Dedifferentiated amniotic fluid mesenchymal stem cell (primary cell): ENCODE measurements around the gene SLC22A23.

Experiments used
- DNase-seq: peaks from one replicate; pipeline ENCODE4 v3.0.0-alpha.2; 2016; ENCODE audit errors: extremely low spot score

SLC22A23 gene

DNA sequence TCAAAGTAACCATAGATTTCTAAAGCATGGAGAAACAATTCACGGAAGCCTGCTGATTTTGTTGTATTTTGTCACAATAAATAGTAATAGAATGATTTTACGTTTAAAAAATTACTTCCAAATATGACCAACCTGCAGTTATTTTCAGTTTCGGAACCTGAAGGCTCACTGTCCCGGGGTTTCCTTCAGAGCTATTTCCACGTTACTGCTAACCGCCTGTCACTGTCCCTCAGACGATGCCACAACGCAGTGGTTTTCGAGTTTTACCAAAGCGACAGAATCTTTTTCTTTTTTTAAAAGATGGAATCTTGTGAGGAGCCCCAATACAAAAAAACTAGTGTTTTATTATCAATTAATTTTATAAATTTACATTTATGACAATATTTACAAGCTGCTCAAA, 157.6 kb downstream of the SLC22A23 start:
- no peak for DNase-seq

GRCh38 chr6:3297909-3298308, 158.9 kb downstream of the SLC22A23 start:
- no peak for DNase-seq

DNA sequence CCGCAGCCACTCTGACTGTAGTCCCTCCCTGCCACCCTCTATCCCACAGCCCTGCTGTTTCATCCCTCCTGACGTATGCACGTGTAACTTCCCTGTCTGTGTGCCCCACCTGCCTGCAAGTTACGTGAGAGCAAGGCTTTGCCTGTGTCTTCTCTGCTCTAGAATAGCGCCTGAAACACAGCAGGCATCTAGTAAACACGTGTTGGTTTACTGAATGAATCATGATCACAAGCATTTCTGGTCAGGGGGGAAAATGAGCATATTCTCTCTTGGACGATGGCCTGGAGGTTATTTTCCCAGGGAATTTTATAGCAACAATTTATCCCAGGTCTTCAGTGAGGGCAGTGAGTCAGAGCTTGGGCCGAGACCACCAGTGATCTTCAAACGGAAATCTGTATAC, 159.8 kb downstream of the SLC22A23 start:
- no peak for DNase-seq

DNA sequence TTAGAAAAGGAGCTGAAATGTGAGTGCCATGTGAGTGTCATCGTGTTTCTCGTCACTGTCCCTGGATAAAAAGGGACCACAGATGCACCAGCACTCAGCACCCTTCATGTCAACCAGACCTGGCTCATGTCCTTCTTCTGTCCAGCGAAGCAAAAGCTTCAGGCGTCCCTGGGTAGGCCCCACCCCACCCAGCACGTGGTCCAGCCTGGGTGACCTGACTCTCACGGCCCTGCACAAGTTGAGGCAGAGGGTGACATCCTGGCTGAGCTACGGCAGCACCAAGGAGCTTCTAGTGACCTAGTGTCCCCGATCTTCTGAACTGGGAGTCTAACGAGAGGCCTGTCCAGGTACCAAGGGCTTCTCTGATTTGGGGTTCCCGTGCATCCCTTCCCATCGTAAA, 160.3 kb downstream of the SLC22A23 start:
- no peak for DNase-seq

- no peak for DNase-seq
These were observed 160.8 kb downstream of the SLC22A23 start for GRCh38 chr6:3296078-3296477.

GRCh38 chr6:3294921-3295871, 161.7 kb downstream of the SLC22A23 start:
- no peak for DNase-seq

- DNase-seq = no peak
These were observed 162.5 kb downstream of the SLC22A23 start for GRCh38 chr6:3294396-3294795.

DNA sequence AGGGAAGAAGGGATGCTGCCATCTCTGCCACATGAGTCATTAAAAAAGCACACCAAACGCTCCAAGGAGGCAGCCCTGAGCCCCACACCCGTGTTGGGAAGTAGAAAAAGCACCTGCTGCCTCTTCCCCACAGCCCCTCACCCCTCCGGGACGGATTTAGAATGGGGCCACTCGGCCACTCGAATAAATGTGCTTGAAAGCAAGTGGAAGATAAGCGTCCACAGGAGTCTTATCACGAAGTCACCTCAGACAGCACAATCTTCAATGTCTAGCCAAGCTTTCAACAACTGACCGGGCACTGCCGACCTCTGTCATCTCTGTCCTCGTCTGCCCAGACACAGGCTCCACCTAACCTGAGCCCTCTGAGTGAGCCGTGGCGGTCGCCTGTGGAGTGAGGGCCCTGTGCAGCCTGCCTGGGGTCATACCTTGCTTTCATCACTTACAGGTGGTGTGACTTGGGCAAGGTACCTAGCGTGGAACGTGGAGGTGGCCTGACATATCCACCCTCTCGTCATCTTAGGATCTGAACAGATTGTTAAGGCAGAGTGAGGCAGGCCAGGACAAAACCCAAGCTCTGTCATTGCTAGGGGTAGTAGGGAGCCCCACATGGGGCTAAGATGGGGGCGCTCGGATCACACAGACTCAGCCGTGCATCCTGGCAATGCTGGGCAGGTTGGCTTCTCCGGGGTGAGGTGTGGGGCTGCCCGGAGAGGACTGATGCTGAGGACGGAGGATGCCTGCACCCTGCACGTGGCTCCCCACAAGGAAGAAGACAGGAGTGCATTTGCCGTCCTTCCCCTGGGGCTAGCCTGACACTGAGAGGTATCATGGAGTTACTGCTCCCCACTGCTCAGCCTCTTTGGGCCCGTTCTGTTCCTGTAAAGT, 163.3 kb downstream of the SLC22A23 start:
- no peak for DNase-seq

DNA sequence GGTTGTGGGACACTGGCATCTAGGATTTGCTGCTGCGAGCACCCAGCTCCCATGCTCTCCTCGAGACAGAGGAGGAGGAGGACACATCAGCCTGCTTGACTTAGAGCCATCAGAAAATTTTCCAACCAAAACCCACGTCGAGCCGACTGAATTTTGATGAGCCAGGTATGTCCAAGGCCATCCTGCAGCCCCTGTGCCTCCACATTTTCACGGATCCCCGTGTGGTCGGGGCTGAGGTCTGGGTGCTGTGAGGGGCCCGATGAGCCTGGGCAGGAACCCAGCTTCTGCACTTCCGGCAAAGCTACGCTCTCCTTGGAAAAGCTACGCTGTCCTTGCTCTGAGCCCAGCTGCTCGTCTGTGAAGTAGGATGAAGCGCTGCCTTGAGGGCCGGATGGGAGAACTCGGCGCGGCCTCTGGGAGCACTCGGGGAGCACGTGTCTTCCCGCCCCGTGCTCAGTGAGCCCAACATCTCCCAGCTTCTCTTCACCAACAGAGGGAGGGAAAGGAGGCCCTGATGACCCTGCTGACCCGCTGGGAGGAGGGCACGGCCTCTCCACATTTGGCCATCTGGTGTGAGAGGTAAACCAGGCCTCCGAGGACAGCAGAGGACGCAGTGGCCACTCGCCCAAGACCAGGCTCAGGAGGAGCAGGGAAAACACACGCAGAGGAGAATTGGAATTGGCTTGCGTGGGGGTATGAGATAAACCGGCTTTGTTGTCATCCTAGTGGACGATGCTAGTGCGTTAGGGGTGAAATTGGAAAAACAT, 164.2 kb downstream of the SLC22A23 start:
- no peak for DNase-seq

DNA sequence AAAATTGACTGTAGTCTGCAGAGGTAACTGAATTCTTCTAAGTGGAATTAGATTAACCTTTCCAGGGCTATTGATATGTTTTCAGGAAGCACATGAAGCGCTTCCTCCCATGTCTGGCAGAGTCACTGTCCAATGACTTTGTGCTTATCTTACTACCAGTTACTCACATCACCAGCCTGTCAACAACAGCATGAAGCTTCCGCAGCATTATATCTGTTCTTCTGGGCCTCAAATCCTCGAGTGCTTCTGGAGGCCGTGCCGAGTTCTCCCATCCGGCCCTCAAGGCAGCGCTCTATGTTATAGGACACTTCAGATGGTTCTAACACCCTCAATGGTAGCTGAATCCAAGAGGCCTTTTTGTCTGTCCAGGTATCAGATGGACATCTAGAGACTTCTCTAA, 164.9 kb downstream of the SLC22A23 start:
- DNase-seq = no peak

DNA sequence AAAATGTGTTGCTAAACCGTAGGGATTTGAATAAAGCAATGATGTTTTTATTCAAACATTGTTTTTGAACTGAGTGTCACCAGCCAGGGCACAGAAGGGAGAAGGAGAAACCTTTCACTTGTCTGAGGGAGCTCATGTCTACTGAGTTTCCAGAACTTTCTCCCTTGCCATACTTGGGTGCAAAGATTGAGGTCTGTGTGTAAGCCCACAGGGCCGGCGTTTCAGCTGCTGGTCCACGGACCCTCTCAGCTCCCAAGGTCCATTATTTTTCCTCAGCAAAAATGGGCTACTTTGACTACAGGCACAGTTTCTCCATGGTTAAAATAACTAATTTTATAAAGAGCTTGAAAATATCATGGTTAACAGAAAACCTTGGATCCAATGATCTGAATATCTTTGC, 165.5 kb downstream of the SLC22A23 start:
- no peak for DNase-seq

DNA sequence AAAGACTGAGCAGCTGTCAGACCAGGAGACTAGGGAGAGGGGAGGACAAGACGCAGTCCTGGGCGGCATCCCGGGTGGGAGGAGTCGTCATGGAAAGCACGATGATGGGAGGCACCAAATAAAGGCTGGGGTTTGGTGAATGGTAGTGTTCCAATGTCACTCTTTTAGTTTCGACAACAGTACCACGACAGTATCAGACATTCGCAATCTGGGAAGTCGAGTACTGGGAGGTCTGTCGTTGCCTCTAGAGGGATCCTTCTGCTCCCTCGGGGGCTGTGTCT, 166.0 kb downstream of the SLC22A23 start:
- DNase-seq = no peak

DNA sequence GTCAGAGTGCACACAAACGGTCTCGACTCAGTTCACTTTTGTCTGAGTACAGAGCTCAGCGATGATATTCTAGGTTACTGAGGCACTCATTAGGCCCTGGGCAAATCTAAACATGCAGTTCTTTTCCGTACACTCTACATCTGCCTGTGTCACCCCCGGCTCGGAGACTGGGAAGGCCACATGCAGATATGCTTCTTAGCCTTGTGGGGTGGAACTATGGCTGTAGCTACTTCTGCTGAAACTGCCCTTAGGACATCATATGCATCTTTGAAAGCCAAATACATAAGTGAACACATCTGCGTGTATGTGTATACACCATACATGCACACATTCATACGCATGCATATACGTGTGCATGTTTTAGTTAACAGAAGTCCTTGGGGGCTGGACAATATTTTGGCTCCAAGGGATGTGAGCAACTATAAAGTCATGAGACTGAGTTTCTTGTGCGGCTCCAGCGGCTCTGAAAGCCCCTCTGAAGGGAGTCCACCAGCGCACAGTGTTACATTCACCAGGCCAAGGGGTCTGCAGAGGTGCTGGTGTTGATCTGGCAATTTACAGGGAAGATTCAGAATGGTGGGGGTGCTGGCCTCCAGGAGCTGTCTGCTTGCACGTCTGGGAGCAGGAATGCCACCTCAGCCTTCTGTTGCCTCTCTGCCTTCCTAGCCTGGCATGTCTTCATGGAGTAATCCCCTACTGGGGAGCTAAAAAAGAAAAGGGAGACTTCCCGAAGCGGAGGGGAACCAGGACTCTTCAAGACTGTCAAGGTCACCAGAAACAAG, 166.5 kb downstream of the SLC22A23 start:
- no peak for DNase-seq

DNA sequence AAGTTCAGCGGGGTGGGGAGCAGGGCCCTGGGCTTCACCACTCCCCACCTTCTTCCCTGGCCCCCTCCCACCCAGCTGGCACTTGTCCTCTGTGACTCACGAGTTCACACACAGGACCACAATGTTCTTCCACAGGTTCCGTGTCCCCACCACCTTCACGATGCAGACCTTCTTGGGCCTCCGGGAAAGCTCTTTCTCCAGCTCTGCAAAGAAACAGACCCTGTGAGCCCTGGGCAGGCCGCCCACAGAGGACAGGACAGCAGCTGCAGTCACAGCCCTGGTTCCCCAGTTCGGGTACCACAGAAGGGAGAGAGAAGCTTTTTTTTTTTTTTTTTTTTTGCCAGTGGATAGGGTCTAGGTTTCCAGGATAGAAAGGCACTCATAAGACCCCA, 167.2 kb downstream of the SLC22A23 start:
- DNase-seq = no peak

- DNase-seq = no peak
These were observed 167.9 kb downstream of the SLC22A23 start for GRCh38 chr6:3288711-3289663.

- no peak for DNase-seq
These were observed 168.7 kb downstream of the SLC22A23 start for GRCh38 chr6:3287976-3288707.

- DNase-seq = no peak
These were observed 169.5 kb downstream of the SLC22A23 start for GRCh38 chr6:3287308-3287707.

GRCh38 chr6:3286641-3287171, 170.1 kb downstream of the SLC22A23 start:
- DNase-seq = no peak

- no peak for DNase-seq
These were observed 171.1 kb downstream of the SLC22A23 start for GRCh38 chr6:3285732-3286131.
